Measurements from ENCODE around the gene CCDC191.

CCDC191 gene, protein sequence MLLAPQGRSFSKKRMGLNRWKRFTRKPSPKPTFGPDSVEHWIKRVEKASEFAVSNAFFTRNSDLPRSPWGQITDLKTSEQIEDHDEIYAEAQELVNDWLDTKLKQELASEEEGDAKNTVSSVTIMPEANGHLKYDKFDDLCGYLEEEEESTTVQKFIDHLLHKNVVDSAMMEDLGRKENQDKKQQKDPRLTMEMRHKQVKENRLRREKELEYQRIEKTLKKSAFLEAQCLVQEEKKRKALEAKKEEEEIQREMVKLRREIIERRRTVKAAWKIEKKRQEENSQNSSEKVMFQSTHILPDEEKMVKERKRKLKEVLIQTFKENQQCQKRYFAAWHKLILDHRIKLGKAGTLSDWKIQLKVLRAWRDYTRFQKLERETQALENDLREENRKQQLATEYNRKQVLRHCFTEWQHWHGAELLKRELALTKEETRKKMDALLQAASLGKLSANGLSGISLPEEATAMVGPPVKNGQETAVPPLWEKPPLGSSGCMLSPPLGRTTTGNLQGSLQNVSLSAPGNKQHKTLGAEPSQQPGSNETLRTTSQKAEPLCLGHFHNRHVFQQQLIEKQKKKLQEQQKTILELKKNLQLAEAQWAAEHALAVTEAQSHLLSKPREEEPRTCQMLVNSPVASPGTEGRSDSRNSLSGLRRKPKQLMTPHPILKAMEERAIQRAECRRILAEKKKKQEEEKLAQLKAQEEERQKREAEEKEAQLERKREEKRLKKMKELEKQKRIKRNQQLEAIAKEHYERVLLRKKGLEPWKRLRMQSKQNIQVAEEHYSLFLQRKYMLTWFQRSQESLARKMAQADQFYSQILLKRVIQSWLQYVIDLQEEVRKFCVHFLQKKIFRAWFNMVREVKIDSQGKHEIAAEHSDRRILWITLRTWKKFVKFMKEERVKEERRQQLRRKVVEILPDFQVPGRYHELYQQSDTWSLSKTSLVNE

DNA sequence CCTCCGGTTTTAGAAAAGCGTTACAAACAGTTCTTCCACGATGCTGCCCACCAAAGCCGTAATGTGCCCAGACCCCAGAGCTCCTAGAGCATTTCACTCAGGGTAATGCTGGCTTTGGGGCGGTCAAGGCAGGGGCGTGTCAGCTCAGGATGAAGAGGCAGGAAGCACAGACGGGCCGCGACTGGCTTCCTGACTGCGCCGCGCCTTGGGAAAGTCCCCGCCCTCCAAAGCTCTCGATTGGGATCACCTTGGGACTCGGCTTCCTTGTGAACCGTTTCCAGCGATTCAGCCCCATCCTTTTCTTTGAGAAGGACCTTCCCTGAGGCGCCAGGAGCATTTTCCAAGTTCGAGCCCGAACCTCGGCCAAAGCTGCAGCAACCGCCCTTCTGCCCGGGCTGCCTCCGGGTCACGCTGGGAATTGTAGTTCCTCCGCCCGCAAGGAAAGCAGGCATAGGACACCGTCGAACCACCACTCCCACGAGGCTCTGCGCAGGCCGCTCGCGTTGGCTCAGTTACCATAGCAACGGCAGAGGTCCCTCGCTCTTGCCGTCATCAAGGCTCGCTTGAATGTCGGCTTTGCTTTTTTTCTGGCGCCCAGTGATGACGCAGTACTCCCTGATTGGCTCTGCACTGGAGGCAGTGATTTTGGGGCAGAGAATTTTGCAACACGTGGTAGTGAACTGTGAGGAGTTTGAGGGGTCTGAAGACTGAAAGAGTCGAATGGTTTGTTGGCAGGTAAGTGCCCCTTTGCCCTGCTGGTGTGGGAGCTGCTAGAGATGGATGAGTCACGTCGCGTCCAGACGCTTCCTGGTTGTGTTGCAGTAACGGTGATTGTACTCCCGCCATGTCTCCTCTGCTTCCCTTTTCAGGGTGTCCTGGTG is at the start of gene CCDC191, which contains the start of gene QTRT2:
CCDC191 (minus strand) TSS at position 397 of the 881 bp plus-strand sequence; CDS start at position 337, 60 bp downstream.
QTRT2 (plus strand) TSS at position 608 of the 881 bp plus-strand sequence. CDS start 8,521 bp downstream, outside the sequence.
- DNase-seq (ENCODE audit: low read depth in 2 of 2): peak; percentile 94 to 96

DNA sequence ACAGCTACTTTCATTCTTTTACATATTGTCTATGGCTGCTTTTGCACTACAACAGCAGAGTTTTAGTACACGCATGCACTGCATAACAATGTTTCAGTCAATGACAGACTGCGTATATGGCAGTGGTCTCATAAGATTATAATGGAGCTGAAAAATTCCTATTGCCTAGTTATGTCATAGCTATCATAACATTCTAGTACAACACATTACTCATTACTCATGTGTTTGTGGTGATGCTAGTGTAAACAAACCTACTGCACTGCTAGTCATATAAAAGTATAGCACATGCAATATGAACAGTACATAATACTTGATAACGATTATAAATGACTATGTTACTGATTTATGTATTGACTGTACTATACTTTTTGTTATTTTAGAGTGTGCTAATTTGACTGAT is 48.1 kb upstream of the CCDC191 start:
- no peak for DNase-seq (ENCODE audit: low read depth in 2 of 2)

DNA sequence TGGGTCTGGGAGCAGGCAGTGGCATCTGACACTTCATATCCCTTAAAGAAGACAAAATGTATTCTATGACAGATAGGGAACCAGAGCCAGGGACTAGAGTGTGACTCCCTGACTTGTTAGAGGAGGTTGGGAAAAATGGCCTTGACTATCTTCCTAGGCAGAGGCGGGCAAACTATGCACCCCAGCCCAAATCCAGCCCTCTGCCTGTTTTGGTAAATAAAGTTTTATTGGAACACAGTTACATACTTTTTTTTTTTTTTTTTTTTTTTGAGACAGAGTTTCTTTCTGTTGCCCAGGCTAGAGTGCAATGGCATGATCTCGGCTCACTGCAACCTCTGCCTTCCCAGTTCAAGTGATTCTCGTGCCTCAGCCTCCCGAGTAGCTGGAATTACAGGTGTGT is 47.5 kb upstream of the CCDC191 start:
- no peak for DNase-seq (ENCODE audit: low read depth in 2 of 2)

DNA sequence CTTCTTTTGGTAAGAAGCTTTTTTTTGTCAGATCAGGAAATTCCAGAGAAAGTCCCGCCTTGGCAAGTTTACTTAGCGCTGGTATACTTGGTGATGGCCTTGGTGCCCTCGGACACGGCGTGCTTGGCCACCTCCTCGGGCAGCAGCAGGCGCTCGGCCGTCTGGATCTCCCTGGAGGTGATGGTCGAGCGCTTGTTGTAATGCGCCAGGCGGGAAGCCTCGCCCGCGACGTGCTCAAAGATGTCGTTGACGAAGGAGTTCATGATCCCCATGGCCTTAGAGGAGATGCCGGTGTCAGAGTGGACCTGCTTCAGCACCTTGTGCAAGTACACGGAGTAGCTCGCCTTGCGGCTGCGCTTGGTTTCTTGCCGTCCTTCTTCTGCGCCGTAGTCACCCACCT is 46.9 kb upstream of the CCDC191 start:
- no peak for DNase-seq (ENCODE audit: low read depth in 2 of 2)

DNA sequence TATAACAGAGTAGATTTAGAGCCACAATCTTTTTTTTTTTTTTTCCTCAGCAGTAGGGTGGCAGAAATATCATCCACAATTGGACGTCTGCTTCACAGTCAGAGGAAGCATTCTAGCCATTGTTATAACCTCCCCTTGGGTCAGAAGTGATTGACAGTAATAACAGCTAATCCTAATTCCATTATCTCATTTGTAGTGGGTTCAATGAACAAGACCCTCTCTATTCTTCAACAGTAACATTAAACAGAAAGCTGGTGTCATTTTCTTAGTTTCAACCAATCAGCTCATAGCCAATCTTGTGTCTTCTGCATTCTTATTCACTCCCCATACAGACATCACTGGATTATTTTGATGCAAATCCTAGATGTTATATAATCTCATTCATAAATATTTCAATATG is 44.8 kb upstream of the CCDC191 start:
- DNase-seq (ENCODE audit: low read depth in 2 of 2): no peak

DNA sequence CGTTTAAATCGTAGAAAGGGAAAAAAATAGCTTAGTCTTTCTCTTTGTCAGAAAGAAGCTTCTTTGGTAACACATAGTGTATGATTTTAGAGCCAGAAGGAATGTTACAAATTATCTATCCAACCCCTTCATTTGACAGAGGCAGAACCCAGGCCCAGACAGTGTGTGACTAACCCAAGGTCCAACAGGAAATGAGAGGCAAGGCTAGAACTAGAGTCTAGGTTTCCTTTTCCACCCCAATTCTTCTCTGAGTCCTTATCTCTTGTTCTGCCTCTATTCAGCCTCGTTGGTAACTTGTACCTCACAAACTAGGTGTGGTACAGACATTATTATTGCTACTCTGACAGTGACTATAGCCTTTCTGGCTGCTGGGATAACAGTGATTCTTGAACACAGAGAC is 39.5 kb upstream of the CCDC191 start:
- DNase-seq (ENCODE audit: low read depth in 2 of 2): no peak

DNA sequence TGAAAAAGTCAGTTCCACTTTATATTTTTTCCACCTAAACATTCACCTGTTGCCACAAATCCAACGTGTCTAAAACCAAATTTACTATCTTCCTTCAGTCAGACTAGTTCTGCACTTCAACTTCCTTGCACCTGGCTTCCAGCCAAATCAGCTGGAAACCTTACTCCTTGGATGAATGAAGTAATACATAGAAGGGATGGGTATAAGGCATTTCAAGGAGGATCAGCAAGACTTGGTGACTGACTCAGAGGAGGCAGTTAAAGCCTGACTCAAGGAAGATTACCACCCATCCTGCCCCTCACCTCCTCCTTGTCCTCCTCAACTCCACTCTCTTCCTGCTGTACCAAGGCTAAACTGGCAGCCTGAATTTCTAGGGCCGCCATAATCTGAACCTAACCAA is 37.3 kb upstream of the CCDC191 start:
- no peak for DNase-seq (ENCODE audit: low read depth in 2 of 2)

DNA sequence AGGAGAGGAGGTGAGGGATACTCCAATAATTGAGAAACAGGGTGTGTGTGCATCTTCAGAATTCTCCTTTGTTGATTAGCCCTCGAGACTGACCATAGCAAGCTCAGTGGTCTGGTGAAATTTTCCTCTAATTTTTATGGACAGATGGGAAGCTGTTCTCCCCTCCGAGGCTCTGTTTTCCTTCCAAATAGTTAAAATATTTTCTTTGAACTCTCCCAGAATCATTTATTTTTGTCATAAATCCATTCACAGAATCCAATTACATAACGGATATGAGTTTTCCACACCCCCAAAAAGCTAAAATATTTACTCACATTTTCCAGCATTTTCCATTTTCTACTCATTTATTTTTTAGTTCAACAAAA is 36.7 kb upstream of the CCDC191 start:
- no peak for DNase-seq (ENCODE audit: low read depth in 2 of 2)

DNA sequence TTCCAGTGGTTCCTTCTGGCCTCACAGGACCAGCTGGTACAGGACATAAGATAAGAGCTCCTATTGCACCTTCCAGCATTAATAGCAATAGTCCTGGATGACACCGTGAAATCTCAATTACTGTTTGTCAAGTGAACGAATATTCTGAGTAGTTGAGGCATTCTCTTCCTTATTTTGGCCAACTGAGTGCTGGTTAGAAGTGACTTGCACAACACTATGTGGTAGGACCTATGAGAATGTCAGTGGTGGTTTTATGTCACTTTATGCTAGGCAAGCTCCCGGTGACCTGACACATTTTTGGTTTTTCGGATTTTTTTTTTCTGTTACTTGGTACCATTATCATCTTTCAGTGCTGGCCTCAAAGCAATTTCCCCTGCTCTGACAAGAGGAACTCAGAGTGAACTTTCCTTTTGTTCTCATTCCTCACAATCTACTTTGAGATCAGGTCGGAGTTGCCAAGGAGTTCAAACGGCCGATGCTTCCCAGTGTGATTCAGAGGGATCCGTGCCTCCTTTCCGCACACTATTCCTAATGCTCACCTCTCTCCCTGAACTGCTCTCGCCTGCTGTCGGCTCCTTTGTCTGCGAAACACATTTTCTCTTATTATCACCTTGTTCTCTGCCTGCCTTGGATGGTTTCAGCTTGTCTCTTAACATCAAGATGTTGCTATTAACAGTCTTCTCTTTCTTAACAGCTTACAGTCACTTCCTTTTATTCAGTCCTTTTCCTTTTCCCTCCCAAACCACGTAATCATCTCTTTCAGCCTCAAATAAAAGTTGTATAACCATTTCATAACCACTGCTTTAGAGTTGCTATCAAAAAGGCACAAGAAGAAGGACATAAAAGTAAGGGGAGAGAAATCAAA is 36.1 kb upstream of the CCDC191 start:
- no peak for DNase-seq (ENCODE audit: low read depth in 2 of 2)

DNA sequence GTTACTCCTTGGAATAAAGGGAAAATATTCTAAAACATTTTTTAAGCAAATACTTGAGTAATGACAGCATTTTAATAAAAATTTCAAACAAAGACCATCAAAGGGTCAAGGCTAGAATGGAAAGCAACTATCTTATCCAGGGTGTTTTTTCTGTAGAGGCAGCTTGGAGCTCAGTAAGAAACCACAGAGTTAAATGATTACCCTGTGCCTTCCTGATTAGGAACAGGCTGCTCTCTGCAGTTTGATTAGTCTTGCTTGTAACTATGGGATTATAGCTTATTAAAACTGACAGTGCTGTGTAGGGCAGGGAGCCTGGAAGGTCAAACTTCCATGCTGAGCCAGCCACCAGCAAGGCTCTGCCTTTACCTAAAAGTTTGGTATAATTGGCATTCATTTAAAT is 33.3 kb upstream of the CCDC191 start:
- DNase-seq (ENCODE audit: low read depth in 2 of 2): no peak

DNA sequence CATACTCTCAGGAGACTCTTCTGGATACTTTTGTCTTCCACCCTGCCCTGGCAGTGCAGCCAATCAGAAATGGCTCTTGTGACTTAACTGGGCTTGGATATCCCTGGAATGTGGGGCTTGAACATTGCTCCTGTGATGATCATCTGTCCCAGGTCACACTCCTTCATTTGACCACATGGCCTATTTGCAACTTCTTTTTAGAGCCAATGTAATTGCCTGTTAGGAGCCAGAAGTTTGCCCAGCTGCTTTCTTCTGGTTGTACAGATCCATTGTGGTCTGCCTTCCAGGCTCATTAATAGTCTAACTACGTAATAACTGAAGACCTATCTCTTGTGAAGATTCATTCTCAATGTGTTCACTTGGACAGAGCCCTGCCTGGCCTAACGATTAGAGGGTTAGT is 30.0 kb upstream of the CCDC191 start:
- no peak for DNase-seq (ENCODE audit: low read depth in 2 of 2)

DNA sequence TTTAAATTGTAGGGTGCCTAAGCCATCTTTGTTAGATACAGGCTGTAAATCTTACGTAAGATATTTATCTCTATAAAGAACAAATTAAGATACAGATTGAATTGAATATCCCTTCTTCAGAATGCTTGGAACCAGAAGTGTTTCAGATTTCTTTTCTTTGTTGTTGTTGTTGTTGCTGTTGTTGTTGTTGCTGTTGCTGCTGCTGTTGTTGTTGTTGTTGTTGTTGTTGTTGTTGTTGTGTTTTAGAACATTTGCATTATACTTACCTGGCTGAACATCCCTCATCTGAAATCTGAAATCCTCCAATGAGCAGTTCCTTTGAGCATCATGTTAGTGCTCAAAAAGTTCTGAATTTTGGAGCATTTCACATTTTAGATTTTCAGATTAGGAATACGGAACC is 26.8 kb upstream of the CCDC191 start:
- no peak for DNase-seq (ENCODE audit: low read depth in 2 of 2)

DNA sequence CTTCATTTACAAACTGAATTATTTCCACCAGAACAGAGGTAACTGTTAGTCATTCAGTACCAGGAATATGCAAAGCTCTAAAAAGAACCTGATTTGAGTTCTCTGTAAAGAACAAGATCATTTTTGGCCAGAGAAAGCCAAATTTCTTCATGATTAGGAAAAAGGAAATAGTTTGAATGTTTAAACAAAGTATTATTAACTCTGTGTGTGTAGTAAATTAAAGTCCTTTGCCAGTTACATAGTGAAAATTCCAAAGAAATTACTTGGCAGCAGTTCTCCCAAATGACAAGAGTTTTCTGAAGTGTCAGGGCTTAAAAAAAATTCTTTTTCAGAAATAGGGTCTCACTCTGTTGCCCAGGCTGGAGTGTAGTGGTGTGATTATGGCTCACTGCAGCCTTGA is 24.7 kb upstream of the CCDC191 start:
- DNase-seq (ENCODE audit: low read depth in 2 of 2): no peak

DNA sequence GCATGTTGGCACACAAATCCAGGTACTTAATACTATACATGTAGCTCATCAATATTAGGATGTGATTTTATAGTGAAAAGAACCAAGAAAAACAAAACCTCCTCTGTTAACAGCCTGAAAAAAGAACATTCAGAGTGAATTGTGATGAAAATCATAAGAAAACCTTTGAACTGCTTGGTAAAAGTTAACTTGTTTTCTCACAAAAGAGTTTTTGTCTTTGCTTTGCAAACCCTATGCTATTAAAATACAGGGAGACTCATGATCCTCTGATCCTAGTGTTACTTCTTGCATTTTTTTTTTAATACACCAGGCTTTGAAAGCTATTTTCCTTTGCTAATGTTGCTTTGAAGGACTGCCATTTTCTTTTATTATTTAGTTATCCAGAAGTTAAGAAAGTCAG is 23.9 kb upstream of the CCDC191 start:
- DNase-seq (ENCODE audit: low read depth in 2 of 2): no peak

DNA sequence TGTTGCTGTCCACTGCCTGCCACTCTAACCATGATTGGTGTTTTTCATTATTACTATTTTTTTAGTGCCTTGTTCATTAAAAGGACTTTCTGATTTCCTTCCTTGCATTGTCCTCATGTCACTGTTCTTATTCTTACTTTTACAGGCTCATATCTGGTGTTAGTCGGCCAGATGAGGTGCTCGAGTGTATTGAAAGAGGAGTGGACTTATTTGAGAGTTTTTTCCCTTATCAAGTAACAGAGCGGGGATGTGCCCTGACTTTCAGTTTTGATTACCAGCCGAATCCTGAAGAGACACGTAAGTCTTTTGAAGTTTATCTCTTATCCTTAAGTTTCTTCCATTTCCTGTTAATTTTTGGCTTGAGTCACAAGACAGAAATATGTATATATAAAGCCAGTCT is 23.4 kb upstream of the CCDC191 start:
- DNase-seq (ENCODE audit: low read depth in 2 of 2): no peak

DNA sequence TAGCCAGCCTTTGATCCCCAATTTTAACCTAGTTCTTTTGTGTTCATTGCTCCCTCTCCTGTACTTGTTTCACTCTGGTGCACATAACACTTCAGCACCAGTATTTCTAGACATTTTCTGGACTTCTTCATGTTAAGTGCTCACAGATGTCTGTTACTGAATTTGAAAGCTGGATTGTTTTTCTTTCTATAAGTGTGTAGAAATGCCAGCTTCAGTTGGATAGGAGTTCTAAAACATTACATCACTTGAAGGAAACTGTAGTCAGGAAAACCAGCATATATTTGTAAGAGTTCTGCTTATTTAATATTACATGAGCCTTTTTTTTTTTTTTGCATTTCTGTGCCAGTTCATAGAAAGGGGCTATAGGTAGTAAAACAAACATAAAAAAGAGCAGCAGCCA is 21.8 kb upstream of the CCDC191 start:
- no peak for DNase-seq (ENCODE audit: low read depth in 2 of 2)

DNA sequence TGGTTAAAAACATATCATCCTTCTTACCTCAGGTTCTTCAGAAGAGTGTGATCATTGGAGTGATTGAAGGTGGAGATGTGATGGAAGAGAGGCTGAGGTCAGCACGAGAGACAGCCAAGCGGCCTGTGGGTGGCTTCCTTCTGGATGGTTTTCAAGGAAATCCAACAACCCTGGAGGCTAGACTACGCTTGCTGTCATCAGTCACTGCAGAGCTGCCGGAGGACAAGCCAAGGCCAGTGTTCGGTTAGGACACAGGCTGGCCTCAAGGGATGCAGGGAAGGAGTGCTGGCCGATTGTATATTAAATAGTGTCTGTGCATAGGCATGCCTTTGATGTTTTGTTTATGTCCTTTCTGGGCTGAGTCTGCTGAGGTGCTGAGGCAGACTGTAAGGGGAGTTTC is 20.4 kb upstream of the CCDC191 start:
- DNase-seq (ENCODE audit: low read depth in 2 of 2): no peak

DNA sequence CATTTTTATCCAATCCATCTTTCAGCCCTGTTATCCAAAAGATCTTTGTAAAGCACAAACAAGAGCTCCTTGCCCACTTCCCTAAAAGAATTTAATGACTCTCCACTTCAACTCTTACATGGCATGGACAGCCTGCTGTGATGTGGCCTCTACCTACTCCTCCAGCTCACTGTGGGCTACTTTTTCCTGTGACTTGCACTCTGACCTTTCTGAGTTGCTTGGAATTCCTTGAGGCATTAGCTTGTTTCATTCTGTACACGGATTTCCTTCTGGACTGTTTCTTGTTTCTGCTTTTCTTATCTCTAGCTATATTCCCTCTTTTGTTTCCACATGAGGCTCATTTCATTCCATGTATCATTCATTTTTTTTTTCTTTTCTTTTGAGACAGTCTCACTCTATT is 15.5 kb upstream of the CCDC191 start:
- no peak for DNase-seq (ENCODE audit: low read depth in 2 of 2)

DNA sequence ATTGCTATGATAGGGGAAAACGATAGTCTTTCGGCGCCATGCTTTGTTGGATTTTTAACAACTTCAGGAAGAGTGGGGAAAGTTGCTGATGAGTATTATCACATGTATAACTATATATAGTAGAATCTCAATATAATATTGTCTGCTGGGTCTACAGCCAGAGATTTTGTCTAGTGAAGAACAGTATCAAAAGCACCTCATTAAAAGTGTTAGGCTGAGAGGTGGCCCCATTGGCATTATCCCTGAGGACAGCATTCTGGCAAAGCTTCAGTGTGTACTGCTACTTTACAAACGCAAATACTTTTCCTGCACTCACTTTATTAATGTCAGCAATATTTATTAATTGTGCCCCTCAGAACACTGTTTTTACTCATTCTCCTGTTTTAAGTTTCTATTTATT is 12.0 kb upstream of the CCDC191 start:
- no peak for DNase-seq (ENCODE audit: low read depth in 2 of 2)

DNA sequence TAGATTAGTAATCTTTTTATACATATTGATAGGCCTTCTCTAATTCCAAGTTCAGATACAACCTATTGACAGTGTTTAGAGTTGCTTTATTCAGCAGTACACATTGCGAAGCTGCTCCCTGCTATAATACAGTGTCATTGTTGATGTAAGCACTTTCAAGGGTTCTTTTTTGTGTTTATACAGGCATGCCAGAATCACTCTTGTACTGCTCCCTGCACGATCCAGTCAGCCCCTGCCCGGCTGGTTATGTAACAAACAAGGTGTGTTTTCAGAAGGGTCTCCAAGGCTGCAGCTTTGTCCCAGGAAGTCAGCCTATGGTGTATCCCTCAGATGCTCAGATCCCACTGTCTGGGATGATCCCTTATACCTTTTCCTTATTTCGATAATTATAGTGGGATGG is 11.5 kb upstream of the CCDC191 start:
- DNase-seq (ENCODE audit: low read depth in 2 of 2): no peak
